Progenitor cell of endocrine pancreas (in vitro differentiated cells): ENCODE data around the gene SUCO. TPM values are rescaled to one million over a fixed set of nuclear protein-coding genes. Genes with fewer than 3 reads are reported as not detected.

Experiments used
- DNase-seq: peaks from one replicate; pipeline ENCODE4 v3.0.0; 2021; ENCODE audit warnings: low spot score; ENCODE audit not compliant: unreplicated experiment
- H3K27ac Mint-ChIP-seq: 2 replicates; pipeline ENCODE4 v1.8.0; 2021; ENCODE audit warnings: mild to moderate bottlenecking, moderate library complexity, mixed read lengths
- H3K27me3 Mint-ChIP-seq: 2 replicates; pipeline ENCODE4 v1.8.0; 2021; ENCODE audit warnings: mixed read lengths
- H3K36me3 Mint-ChIP-seq: 2 replicates; pipeline ENCODE4 v1.8.0; 2022; ENCODE audit warnings: mixed read lengths; ENCODE audit not compliant: insufficient read depth
- H3K4me1 Mint-ChIP-seq: 2 replicates; pipeline ENCODE4 v1.8.0; 2021; ENCODE audit warnings: low read depth, mixed read lengths
- H3K4me3 Mint-ChIP-seq: 2 replicates; pipeline ENCODE4 v1.8.0; 2021; ENCODE audit warnings: low read depth, mild to moderate bottlenecking, moderate library complexity, mixed read lengths
- H3K9me3 Mint-ChIP-seq: 2 replicates; pipeline ENCODE4 v1.8.0; 2021; ENCODE audit warnings: low read depth, mixed read lengths
- CTCF ChIP-seq: fragments of 200-600 bp; sonication (generic); IDR thresholded peaks from one replicate; pipeline ENCODE4 v1.5.0; 2021; ENCODE audit warnings: antibody characterized with exemption, mild to moderate bottlenecking; ENCODE audit not compliant: unreplicated experiment
- total RNA-seq: library from RNA; stranded (reverse); gene quantifications from 2 replicates; pipeline ENCODE4 v1.2.1, GENCODE V29; 2021

The SUCO gene
- total RNA-seq, 1 donor from 2014 or later, result 58.0 TPM

- no peaks in the 10 kb centered on the region for H3K36me3 Mint-ChIP-seq
- no peak overlapping the region for H3K27ac Mint-ChIP-seq
- no peaks in the 10 kb centered on the region for H3K27me3 Mint-ChIP-seq
- no peak for TF ChIP-seq CTCF
- H3K4me1 Mint-ChIP-seq, result no peaks in the 10 kb centered on the region
- H3K9me3 Mint-ChIP-seq, result no peaks in the 10 kb centered on the region
- no peak overlapping the region for H3K4me3 Mint-ChIP-seq
- no peak for DNase-seq
Measured at GRCh38 chr1:172650474-172651193, 117.7 kb downstream of the SUCO start.

- DNase-seq, result no peak
- H3K9me3 Mint-ChIP-seq, result no peaks in the 10 kb centered on the region
- TF ChIP-seq CTCF, result no peak
- H3K36me3 Mint-ChIP-seq, result no peaks in the 10 kb centered on the region
- H3K4me1 Mint-ChIP-seq, result no peaks in the 10 kb centered on the region
- H3K27me3 Mint-ChIP-seq, result no peaks in the 10 kb centered on the region
- H3K4me3 Mint-ChIP-seq, result no peak overlapping the region
- H3K27ac Mint-ChIP-seq, result no peak overlapping the region
Measured at GRCh38 chr1:172653015-172653709, 120.2 kb downstream of the SUCO start.

GRCh38 chr1:172654535-172654934, 121.6 kb downstream of the SUCO start:
- no peak for TF ChIP-seq CTCF
- DNase-seq, result no peak
- Mint-ChIP-seq H3K4me3 (no peak overlapping the region), H3K9me3 (no peaks in the 10 kb centered on the region), H3K27ac (no peak overlapping the region), H3K4me1 (no peaks in the 10 kb centered on the region), H3K27me3 (no peaks in the 10 kb centered on the region), H3K36me3 (no peaks in the 10 kb centered on the region)

- no peaks in the 10 kb centered on the region for H3K36me3 Mint-ChIP-seq
- H3K27ac Mint-ChIP-seq, result no peak overlapping the region
- H3K4me3 Mint-ChIP-seq, result no peak overlapping the region
- DNase-seq, result no peak
- H3K4me1 Mint-ChIP-seq, result no peaks in the 10 kb centered on the region
- H3K9me3 Mint-ChIP-seq, result no peaks in the 10 kb centered on the region
- H3K27me3 Mint-ChIP-seq, result no peaks in the 10 kb centered on the region
- no peak for TF ChIP-seq CTCF
Measured at GRCh38 chr1:172656576-172656975, 123.6 kb downstream of the SUCO start.

- DNase-seq, result no peak
- H3K36me3 Mint-ChIP-seq, result no peaks in the 10 kb centered on the region
- H3K4me1 Mint-ChIP-seq, result no peaks in the 10 kb centered on the region
- TF ChIP-seq CTCF, result no peak
- no peak overlapping the region for H3K27ac Mint-ChIP-seq
- no peaks in the 10 kb centered on the region for H3K9me3 Mint-ChIP-seq
- H3K4me3 Mint-ChIP-seq, result no peak overlapping the region
- no peaks in the 10 kb centered on the region for H3K27me3 Mint-ChIP-seq
Measured at GRCh38 chr1:172657586-172657985, 124.6 kb downstream of the SUCO start.
